Fibroblast of mammary gland (primary cell): ENCODE data around the gene TARBP1.
"Not testable (repeated sequence)": the region's sequence is repeated elsewhere in the genome, so short reads cannot be mapped to it uniquely, and the experiment has no call there.

ENCODE experiments used
- DNase-seq: peaks from one replicate; pipeline ENCODE4 v3.0.0-alpha.2; 2010; ENCODE audit warnings: low read depth
- H3K4me3 ChIP-seq: 2 replicates; pipeline ENCODE4 v1.5.1; 2011; ENCODE audit warnings: low read depth, mild to moderate bottlenecking, low read length, moderate library complexity; ENCODE audit not compliant: control insufficient read depth
- CTCF ChIP-seq: conservative IDR thresholded peaks from 2 replicates; pipeline ENCODE4 v1.5.1; 2011; ENCODE audit warnings: low read depth, low read length, inconsistent platforms; ENCODE audit not compliant: control insufficient read depth, insufficient read depth

Gene TARBP1

GRCh38 chr1:234381699-234382555, 97.1 kb downstream of the TARBP1 start:
- no peak for DNase-seq
- no peak overlapping the region for H3K4me3 ChIP-seq
- TF ChIP-seq CTCF, result no peak

- DNase-seq, H3K4me3 ChIP-seq: not testable (repeated sequence)
Measured at GRCh38 chr1:234379591-234380109, 99.3 kb downstream of the TARBP1 start.

GRCh38 chr1:234375672-234376071, 103.3 kb downstream of the TARBP1 start:
- DNase-seq, result no peak
- H3K4me3 ChIP-seq, result no peak overlapping the region
- TF ChIP-seq CTCF, result no peak

- peak overlapping the region; percentile 98 for H3K4me3 ChIP-seq
- no peak for TF ChIP-seq CTCF
- no peak for DNase-seq
Measured at GRCh38 chr1:234373959-234374254, 105.1 kb downstream of the TARBP1 start.

- peak; percentile 96 for DNase-seq
- TF ChIP-seq CTCF, result no peak
- peak within 1 kb of the TSS; percentile 98 for H3K4me3 ChIP-seq
Measured at GRCh38 chr1:234373064-234373958, 105.7 kb downstream of the TARBP1 start, which contains the start of gene COA6. COA6 (plus strand) TSS chr1:234373456; CDS start chr1:234373467, 11 bp downstream.

- DNase-seq, result no peak
- peak overlapping the region; percentile 98 for H3K4me3 ChIP-seq
- TF ChIP-seq CTCF, result no peak
Measured at GRCh38 chr1:234372011-234372757, 106.8 kb downstream of the TARBP1 start.
